Trophoblast cell (in vitro differentiated cells and primary cell): ENCODE results near the gene SMYD3.

ENCODE experiments used
- DNase-seq, 2 donors: peaks; one replicate each; pipeline ENCODE4 v3.0.0-alpha.2; 2016
- H2AFZ ChIP-seq: 2 replicates; pipeline ENCODE4 v1.6.1; 2013; ENCODE audit warnings: low read length, moderate library complexity, mild to moderate bottlenecking; ENCODE audit not compliant: insufficient read depth, poor library complexity
- H2AK5ac ChIP-seq: 2 replicates; pipeline ENCODE4 v1.6.1; 2013; ENCODE audit warnings: mild to moderate bottlenecking, low read length
- H2BK120ac ChIP-seq: 2 replicates; pipeline ENCODE4 v1.6.1; 2013; ENCODE audit warnings: low read length, mild to moderate bottlenecking, moderate library complexity; ENCODE audit not compliant: insufficient read depth, poor library complexity
- H2BK12ac ChIP-seq: 2 replicates; pipeline ENCODE4 v1.6.1; 2013; ENCODE audit warnings: mild to moderate bottlenecking, low read length, moderate library complexity
- H2BK5ac ChIP-seq: 2 replicates; pipeline ENCODE4 v1.6.1; 2013; ENCODE audit warnings: low read length, low read depth, moderate library complexity, mild to moderate bottlenecking; ENCODE audit not compliant: poor library complexity
- H3K14ac ChIP-seq: 2 replicates; pipeline ENCODE4 v1.6.1; 2013; ENCODE audit warnings: mild to moderate bottlenecking, low read length
- H3K18ac ChIP-seq: 2 replicates; pipeline ENCODE4 v1.6.1; 2013; ENCODE audit warnings: mild to moderate bottlenecking, low read length
- H3K23ac ChIP-seq: 2 replicates; pipeline ENCODE4 v1.6.1; 2013; ENCODE audit warnings: low read length
- H3K27ac ChIP-seq: 2 replicates; pipeline ENCODE4 v1.5.1; 2013; ENCODE audit warnings: low read depth, mild to moderate bottlenecking, inconsistent platforms, low read length, moderate library complexity
- H3K27me3 ChIP-seq: 2 replicates; pipeline ENCODE4 v1.6.1; 2013; ENCODE audit warnings: inconsistent platforms, mild to moderate bottlenecking, low read length, moderate library complexity; ENCODE audit not compliant: insufficient read depth
- H3K36me3 ChIP-seq, 2 experiments: 1 replicate in 1 of 2; 2 replicates in 1 of 2; pipeline ENCODE4 v1.6.1; 2013; ENCODE audit warnings: low read length in 2 of 2, mild to moderate bottlenecking in 2 of 2, moderate library complexity in 1 of 2; ENCODE audit not compliant: insufficient read depth in 2 of 2, control insufficient read depth in 1 of 2
- H3K4ac ChIP-seq: 2 replicates; pipeline ENCODE4 v1.6.1; 2013; ENCODE audit warnings: low read depth, mild to moderate bottlenecking, low read length, moderate library complexity
- H3K4me1 ChIP-seq, 2 experiments: 1 replicate in 1 of 2; 2 replicates in 1 of 2; pipeline ENCODE4 v1.6.1; 2013; ENCODE audit warnings: low read length in 2 of 2, mild to moderate bottlenecking in 2 of 2, moderate library complexity in 1 of 2; ENCODE audit not compliant: insufficient read depth in 2 of 2, control insufficient read depth in 1 of 2
- H3K4me2 ChIP-seq: 2 replicates; pipeline ENCODE4 v1.6.1; 2013; ENCODE audit warnings: inconsistent platforms, mild to moderate bottlenecking, low read length, moderate library complexity
- H3K4me3 ChIP-seq: 2 replicates; pipeline ENCODE4 v1.5.1; 2013; ENCODE audit warnings: mild to moderate bottlenecking, low read depth, low read length, inconsistent platforms
- H3K79me1 ChIP-seq: one replicate; pipeline ENCODE4 v1.6.1; 2013; ENCODE audit warnings: low read length
- H3K79me2 ChIP-seq: 2 replicates; pipeline ENCODE4 v1.6.1; 2013; ENCODE audit warnings: low read length, mild to moderate bottlenecking; ENCODE audit not compliant: control insufficient read depth, insufficient read depth, poor library complexity
- H3K9ac ChIP-seq: 2 replicates; pipeline ENCODE4 v1.6.1; 2013; ENCODE audit warnings: mild to moderate bottlenecking, low read length
- H3K9me3 ChIP-seq: 2 replicates; pipeline ENCODE4 v1.6.1; 2013; ENCODE audit warnings: low read depth, mild to moderate bottlenecking, control low read depth, inconsistent platforms, low read length; ENCODE audit not compliant: insufficient read depth
- H4K12ac ChIP-seq: 2 replicates; pipeline ENCODE4 v1.6.1; 2013; ENCODE audit warnings: low read depth, mild to moderate bottlenecking, low read length, moderate library complexity
- H4K8ac ChIP-seq: 2 replicates; pipeline ENCODE4 v1.6.1; 2013; ENCODE audit warnings: low read depth, mild to moderate bottlenecking, low read length, moderate library complexity
- H4K91ac ChIP-seq: one replicate; pipeline ENCODE4 v1.6.1; 2013; ENCODE audit warnings: low read depth, mild to moderate bottlenecking, low read length, moderate library complexity
- WGBS: extraction: QIAGEN DNeasy Blood & Tissue Kit; methylation state at CpG from one replicate; pipeline ENCODE4 v1.1.7; 2013; ENCODE audit warnings: missing lambda C conversion rate; ENCODE audit not compliant: insufficient read length, insufficient coverage; ENCODE audit errors: extremely low coverage; 5-methylcytosine and 5-hydroxymethylcytosine counted together

The SMYD3 gene

DNA sequence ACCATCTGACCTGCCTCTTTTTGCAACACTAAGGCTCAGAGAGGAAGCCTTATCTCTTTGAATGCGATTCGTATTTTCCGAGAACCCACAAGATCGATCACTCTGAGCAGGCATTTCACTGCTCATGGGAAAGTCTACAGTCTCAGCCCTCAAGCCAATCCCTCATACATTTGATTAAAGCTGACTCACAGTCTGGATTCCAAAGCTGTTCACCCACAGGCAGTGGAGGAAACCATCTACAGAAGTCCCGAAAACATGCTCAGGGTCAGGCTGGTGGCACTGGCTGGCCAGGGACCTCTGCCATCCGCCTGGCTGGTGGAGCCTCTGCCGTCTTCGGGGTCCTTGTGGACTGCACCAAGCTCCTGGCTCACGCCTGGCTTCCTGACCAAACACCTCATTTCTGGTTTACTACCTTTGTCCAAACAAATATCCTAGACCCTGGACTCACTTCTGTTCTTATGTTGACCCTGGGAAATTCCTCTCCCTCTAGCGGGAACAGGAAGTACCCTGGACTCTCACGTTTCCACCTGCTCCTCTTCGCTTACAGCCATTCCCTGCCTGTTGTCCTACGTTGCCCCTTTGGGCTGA lies 650.0 kb downstream of the SMYD3 start:
- Histone ChIP-seq H3K36me3 (peaks cover 2 to 4% of the 10 kb centered on the region in 2 experiments), H2AK5ac (no peak overlapping the region), H3K27ac (no peak overlapping the region), H3K18ac (peak overlapping the region; percentile 43), H3K14ac (no peak overlapping the region), H3K23ac (no peak overlapping the region), H3K4me1 (peaks cover 2 to 13% of the 10 kb centered on the region in 2 experiments), H3K79me1 (peaks cover 2% of the 10 kb centered on the region), H2AFZ (no peak overlapping the region), H3K27me3 (no peaks in the 10 kb centered on the region), H2BK120ac (no peak overlapping the region), H2BK12ac (peak overlapping the region; percentile 66), H3K4me2 (no peak overlapping the region), H3K4ac (no peak overlapping the region), H3K4me3 (no peak overlapping the region), H3K9ac (no peak overlapping the region), H3K79me2 (no peaks in the 10 kb centered on the region), H3K9me3 (no peaks in the 10 kb centered on the region), H4K91ac (peak overlapping the region; percentile 31), H4K8ac (no peak overlapping the region), H2BK5ac (peak overlapping the region; percentile 37), H4K12ac (no peak overlapping the region)
- DNase-seq = peak; percentile 78 to 80
- WGBS = no CpG with 5 or more reads among the region's 13 CpGs

DNA sequence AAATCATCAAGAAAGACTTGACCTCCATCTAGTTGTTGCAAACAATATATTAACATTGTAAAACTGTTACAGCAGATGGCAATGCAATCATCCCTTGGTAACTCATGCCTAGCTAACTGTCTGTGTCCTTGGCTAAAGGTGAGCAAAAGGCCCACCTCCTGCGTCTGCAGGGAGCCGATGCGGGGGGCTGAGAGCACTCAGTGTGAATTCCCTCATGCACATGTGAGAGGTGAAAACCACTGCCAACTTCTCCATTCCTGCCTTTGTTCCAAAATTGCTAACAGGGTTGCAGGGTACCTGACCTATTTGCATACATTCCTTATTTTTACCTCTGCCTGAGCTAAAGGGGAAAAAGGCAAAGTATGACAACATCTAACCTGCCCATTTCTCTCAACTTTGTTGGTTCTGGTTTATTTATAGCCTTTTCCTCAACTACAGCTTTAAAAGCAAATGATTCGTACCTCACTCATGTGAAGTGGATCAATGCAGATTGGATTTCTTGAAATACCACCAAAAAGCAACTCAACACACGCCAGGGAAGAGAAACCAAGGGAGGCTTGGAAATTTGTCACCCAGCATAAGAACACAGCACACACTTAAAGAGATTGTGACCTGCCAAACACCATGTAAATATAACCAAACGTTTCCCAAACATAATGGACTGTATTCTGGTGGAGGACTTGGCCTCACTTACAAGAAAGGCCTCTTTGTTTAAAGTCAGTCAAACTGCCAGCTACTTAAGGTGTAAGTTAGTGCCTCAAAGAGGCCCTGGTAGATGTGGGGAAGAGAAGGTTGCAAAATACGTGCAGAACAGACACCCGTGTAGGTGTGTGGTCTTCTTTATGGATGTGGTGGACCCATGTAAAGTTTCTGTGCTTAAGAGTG lies 651.0 kb downstream of the SMYD3 start:
- Histone ChIP-seq H3K14ac (no peak overlapping the region), H2AK5ac (no peak overlapping the region), H2BK12ac (peak overlapping the region; percentile 8), H3K4me3 (no peak overlapping the region), H4K8ac (peak overlapping the region; percentile 54), H3K9ac (no peak overlapping the region), H3K18ac (no peak overlapping the region), H3K4me2 (no peak overlapping the region), H2BK120ac (peak overlapping the region; percentile 37), H3K23ac (no peak overlapping the region), H3K27me3 (no peaks in the 10 kb centered on the region), H3K9me3 (no peaks in the 10 kb centered on the region), H4K91ac (peak overlapping the region; percentile 42), H2AFZ (no peak overlapping the region), H4K12ac (no peak overlapping the region), H3K36me3 (peaks cover 0 to 4% of the 10 kb centered on the region in 2 experiments), H3K79me2 (no peaks in the 10 kb centered on the region), H3K4me1 (peaks cover 2 to 13% of the 10 kb centered on the region in 2 experiments), H2BK5ac (peak overlapping the region; percentile 21), H3K27ac (peak overlapping the region; percentile 8), H3K4ac (no peak overlapping the region), H3K79me1 (peaks cover 2% of the 10 kb centered on the region)
- no peak for DNase-seq
- WGBS = no CpG with 5 or more reads among the region's 8 CpGs

DNA sequence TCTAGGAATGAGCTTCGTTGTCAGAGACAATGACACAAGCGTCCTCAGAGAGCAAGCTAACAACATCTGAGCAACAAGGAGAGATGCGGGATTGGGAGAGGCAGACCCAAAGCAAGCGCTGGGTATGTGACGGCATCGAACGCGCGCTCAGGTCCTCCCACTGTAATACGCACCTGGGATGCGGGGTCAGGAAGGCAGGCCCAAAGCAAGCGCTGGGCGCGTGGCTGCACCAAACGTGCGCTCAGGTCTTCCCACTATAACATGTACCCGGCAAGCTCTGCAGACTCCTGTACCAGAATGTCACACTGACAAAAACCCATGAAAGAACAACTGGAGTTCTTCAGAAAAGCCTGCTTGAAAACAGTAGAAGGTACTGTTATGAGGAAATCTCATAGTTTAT lies 653.8 kb downstream of the SMYD3 start:
- no peaks in the 10 kb centered on the region for H3K79me2 ChIP-seq
- H3K4me3 ChIP-seq = no peak overlapping the region
- H3K4me1 ChIP-seq = peaks cover 2 to 13% of the 10 kb centered on the region in 2 experiments
- H3K36me3 ChIP-seq = peaks cover 0 to 2% of the 10 kb centered on the region in 2 experiments
- no peaks in the 10 kb centered on the region for H3K27me3 ChIP-seq
- no peak overlapping the region for H2AFZ ChIP-seq
- H2BK12ac ChIP-seq = no peak overlapping the region
- H2BK5ac ChIP-seq = no peak overlapping the region
- H3K23ac ChIP-seq = no peak overlapping the region
- H2BK120ac ChIP-seq = no peak overlapping the region
- H4K91ac ChIP-seq = no peak overlapping the region
- no peaks in the 10 kb centered on the region for H3K9me3 ChIP-seq
- H4K8ac ChIP-seq = no peak overlapping the region
- H2AK5ac ChIP-seq = no peak overlapping the region
- H3K4me2 ChIP-seq = no peak overlapping the region
- H4K12ac ChIP-seq = no peak overlapping the region
- no CpG with 5 or more reads among the region's 17 CpGs for WGBS
- H3K27ac ChIP-seq = no peak overlapping the region
- no peak for DNase-seq
- no peak overlapping the region for H3K18ac ChIP-seq
- H3K14ac ChIP-seq = no peak overlapping the region
- peaks cover 2% of the 10 kb centered on the region for H3K79me1 ChIP-seq
- no peak overlapping the region for H3K9ac ChIP-seq
- H3K4ac ChIP-seq = no peak overlapping the region

DNA sequence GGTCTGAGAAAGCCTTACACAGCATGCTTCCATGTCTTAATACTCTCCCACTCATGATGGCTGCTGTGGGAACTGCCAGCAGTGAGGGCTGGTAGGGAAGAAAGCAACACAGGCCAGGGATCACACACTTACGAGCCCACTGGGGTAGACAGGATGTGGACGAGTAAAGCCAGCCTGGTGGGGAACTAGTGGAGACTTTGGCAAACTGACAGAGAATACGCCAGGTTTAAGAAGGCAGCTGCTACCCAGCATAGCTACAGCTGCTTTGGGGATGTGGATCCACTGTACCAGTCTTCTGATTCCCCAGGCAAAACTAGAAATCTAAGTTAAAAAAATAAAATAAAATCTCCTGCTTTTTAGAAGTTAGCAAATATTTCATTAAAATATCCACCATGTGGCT lies 664.0 kb downstream of the SMYD3 start:
- H2AFZ ChIP-seq = no peak overlapping the region
- H3K14ac ChIP-seq = no peak overlapping the region
- no peak overlapping the region for H4K12ac ChIP-seq
- no peak overlapping the region for H2BK12ac ChIP-seq
- no peak overlapping the region for H4K91ac ChIP-seq
- H3K4me1 ChIP-seq = peaks cover 2 to 3% of the 10 kb centered on the region in 2 experiments
- no peak overlapping the region for H4K8ac ChIP-seq
- no peak overlapping the region for H3K18ac ChIP-seq
- H2AK5ac ChIP-seq = no peak overlapping the region
- H3K4me3 ChIP-seq = no peak overlapping the region
- H3K9ac ChIP-seq = no peak overlapping the region
- no peaks in the 10 kb centered on the region for H3K36me3 ChIP-seq
- H2BK120ac ChIP-seq = no peak overlapping the region
- no peak for DNase-seq
- H3K23ac ChIP-seq = no peak overlapping the region
- no peaks in the 10 kb centered on the region for H3K79me2 ChIP-seq
- H3K4ac ChIP-seq = no peak overlapping the region
- peaks cover 2% of the 10 kb centered on the region for H3K79me1 ChIP-seq
- H3K9me3 ChIP-seq = no peaks in the 10 kb centered on the region
- H3K27me3 ChIP-seq = no peaks in the 10 kb centered on the region
- no peak overlapping the region for H3K27ac ChIP-seq
- H3K4me2 ChIP-seq = no peak overlapping the region
- no CpG with 5 or more reads among the region's 3 CpGs for WGBS
- H2BK5ac ChIP-seq = no peak overlapping the region
